Cardiac fibroblast (primary cell): ENCODE results near the gene TIGD3.

Experiments used
- DNase-seq, 2 donors: peaks; one replicate each; pipeline versions ENCODE4 v3.0.0 to v3.0.0-alpha.2; 2010; ENCODE audit warnings: low read depth in 2 of 2
- H3K4me3 ChIP-seq, 2 donors: replicated peaks in 1 of 2; 1 replicate in 1 of 2; 2 replicates in 1 of 2; pipeline ENCODE4 v1.5.1; 2011; ENCODE audit warnings: low read depth in 2 of 2, low read length in 2 of 2, mild to moderate bottlenecking in 2 of 2, moderate library complexity in 1 of 2
- TF ChIP-seq, protein P1 (sequence below): IDR thresholded peaks from one replicate; pipeline ENCODE4 v1.5.1; 2011; ENCODE audit warnings: low read depth, mild to moderate bottlenecking, low read length, inconsistent platforms

The TIGD3 gene

GRCh38 chr11:65381716-65382032 is 27.1 kb downstream of the TIGD3 start:
- TF ChIP-seq, protein P1, sequence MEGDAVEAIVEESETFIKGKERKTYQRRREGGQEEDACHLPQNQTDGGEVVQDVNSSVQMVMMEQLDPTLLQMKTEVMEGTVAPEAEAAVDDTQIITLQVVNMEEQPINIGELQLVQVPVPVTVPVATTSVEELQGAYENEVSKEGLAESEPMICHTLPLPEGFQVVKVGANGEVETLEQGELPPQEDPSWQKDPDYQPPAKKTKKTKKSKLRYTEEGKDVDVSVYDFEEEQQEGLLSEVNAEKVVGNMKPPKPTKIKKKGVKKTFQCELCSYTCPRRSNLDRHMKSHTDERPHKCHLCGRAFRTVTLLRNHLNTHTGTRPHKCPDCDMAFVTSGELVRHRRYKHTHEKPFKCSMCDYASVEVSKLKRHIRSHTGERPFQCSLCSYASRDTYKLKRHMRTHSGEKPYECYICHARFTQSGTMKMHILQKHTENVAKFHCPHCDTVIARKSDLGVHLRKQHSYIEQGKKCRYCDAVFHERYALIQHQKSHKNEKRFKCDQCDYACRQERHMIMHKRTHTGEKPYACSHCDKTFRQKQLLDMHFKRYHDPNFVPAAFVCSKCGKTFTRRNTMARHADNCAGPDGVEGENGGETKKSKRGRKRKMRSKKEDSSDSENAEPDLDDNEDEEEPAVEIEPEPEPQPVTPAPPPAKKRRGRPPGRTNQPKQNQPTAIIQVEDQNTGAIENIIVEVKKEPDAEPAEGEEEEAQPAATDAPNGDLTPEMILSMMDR = no peak
- peak; percentile 60 to 68 for DNase-seq

DNA sequence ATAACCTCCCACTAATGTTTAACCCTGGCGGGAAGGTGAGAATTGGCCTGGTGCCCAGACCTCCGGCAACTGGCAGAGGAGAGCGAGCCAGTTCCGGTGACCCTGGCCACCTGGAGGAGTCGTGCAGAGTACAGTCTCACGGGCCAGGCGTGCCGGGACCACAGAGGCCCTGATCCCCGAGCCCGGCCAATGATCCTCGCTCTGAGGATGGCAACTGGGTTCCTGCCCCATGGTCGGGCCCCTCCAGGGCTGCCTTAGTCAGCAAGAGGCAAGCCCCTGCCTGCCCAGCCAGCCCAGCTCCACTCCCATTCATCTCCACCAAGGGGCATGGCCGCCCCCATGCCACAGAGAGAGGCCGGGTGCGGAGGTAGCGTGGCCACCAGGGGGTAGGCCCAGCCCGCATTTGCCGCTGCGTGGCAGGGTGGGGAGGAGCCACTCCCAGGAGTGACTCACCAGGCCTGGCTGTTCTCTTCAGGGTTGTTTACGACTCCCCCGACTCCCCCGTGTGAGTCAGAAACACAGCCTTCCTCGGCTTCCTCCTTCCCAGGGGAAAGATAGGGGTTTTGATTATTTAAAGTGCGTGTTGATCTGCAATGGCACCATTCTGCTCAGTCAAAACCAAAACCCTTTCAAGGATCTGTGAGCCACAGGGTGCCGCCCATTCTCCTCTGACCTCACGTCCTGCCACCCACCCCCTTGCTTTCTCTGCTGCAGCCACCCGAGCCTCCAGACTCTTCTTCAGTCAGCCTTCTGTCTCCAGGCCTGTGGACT is 27.7 kb downstream of the TIGD3 start, which contains the start of gene SLC25A45:
Gene SLC25A45, minus strand, starts transcription at position 614 of the 771 bp plus-strand sequence. CDS start 695 bp downstream, outside the sequence.
- DNase-seq = peak; percentile 99
- TF ChIP-seq, protein P1 = peak; percentile 75
- peak within 1 kb of the TSS; percentile 40 to 46 for H3K4me3 ChIP-seq

More at GRCh38 chr11:65381716-65382032, 27.1 kb downstream of the TIGD3 start:
- H3K4me3 ChIP-seq = peak overlapping the region; percentile 40 to 41

GRCh38 chr11:65382804-65383368 is 28.3 kb downstream of the TIGD3 start:
- peak overlapping the region; percentile 24 to 46 for H3K4me3 ChIP-seq
- TF ChIP-seq, protein P1 = no peak
- no peak for DNase-seq

GRCh38 chr11:65383778-65384177 is 29.2 kb downstream of the TIGD3 start:
- H3K4me3 ChIP-seq = no peak overlapping the region
- TF ChIP-seq, protein P1 = no peak
- no peak for DNase-seq

DNA sequence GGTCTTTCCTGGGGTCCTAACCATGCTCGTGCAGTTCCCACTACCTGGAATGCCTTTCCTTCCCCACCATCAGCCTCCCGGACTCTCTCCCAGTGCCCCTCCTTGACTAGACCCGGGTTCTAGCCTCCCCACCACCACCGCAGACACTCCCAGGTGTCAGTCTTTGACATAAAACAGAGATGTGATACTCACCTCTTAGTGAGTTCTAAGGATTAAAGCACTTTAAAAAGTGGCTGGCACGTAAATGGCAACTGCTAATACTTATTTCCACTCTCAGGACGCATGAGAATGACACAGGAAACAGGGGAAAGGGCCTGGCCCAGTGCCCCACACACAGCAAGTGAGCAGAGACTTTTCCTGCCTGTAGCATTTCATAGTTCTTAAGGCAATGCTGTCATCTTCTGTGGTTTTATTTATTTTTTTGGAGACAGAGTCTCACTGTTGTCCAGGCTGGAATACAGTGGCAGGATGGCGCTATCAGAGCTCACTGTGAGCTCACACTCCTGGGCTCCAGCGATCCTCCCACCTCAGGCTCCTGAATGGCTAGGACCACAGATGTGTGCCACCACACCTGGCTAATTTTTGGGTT is 29.8 kb downstream of the TIGD3 start:
- no peak overlapping the region for H3K4me3 ChIP-seq
- DNase-seq = peak; percentile 62 to 80
- TF ChIP-seq, protein P1 = no peak

DNA sequence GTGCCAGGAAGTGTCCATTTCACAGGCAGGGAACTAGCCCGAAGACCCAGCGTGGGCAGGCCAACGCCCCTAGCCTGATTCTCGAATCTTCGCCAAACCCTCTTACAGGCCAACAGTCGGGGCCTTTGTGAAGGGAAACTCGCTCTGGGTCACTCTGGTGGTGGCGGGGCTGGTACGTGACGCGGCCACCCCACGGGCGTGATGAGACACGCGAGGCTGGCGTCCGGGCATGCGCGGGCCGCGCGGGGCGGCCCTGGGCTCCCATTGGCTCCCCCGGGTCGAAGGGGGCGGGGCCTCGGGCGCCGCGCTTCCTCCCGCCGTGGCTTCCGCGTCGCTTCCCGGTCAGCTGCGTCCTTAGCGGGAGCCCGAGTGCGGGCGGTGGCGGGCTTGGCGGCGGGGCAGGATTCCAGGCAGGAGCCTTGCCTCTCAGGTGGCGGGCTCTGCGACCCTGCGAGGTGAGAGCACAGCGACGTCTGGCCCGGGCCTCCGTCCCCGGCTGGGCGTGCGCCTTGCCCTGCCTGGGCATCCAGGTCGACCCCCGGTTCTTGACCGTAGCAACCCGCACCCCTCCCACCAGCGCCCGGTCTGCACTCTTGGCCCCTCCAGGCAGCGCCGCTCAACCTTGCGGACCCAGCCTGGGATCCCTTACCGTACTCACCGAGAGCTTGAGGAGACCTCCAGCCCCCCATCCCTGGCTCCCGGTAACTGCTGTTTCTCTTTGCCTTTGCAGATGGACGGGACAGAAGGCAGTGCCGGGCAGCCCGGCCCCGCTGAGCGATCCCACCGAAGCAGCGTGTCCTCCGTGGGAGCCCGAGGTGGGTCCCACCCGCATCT is 32.0 kb downstream of the TIGD3 start, which contains the start of gene FRMD8:
Gene FRMD8, plus strand, starts transcription at position 331 of the 834 bp plus-strand sequence. Its CDS starts 400 bp downstream, at position 731.
- peak; percentile 75 to 84 for DNase-seq
- TF ChIP-seq, protein P1 = no peak
- peak within 1 kb of the TSS; percentile 94 to 95 for H3K4me3 ChIP-seq
